ENCODE measurements around the gene CDYL2. TPM values are rescaled to one million over a fixed set of nuclear protein-coding genes. Genes with fewer than 3 reads are reported as not detected.

CDYL2 gene
- total RNA-seq, 1 donor from 2014 or later: 3.4 TPM

DNA sequence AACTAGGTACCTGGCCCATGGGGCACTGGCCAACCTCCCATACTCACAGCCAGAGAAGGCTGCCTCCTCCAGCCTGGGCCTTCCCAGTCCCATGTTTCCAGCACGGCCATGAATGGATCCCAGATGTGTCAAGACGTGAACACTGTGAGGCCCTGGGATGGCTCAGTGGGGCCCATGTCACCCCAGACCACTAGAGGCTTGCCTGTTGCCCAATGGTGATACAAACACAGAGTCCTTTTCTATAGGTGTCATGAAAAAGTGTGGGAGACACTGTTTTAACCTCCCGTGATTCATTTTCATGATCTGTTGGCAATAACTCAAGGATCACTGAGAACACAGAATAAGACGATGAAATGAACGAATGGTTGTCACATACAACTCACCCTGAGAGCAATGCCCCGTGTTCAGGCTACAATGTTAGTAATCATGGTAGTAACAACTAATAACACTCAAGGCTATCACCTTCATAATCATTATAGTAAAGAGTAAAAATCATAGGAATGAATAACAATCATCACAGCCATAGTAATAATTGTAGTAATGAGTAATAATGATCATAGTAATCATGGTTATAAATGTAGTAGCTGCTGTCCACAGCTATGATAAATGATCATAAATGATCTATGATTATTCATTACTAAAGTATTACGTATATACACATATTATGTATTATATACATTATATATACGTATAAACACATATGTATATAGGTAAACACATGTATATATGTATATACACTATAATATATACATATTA is 199.6 kb downstream of the CDYL2 start:
- ChIA-PET CTCF (no interaction called here), POLR2A (no interaction called here)
- intact Hi-C loops (cut with micrococcal nuclease): no loop called here
- Mint-ChIP-seq H3K27me3 (no peaks in the 10 kb centered on the region), H3K4me1 (peaks cover 8% of the 10 kb centered on the region), H3K27ac (no peak overlapping the region), H3K36me3 (ENCODE audit: low read depth) (peaks cover 4% of the 10 kb centered on the region), H3K9me3 (peaks cover 13% of the 10 kb centered on the region), H3K4me3 (no peak overlapping the region)
- no peak for ATAC-seq (ENCODE audit: low read depth)
- no peak for DNase-seq
- TF ChIP-seq, protein P1, sequence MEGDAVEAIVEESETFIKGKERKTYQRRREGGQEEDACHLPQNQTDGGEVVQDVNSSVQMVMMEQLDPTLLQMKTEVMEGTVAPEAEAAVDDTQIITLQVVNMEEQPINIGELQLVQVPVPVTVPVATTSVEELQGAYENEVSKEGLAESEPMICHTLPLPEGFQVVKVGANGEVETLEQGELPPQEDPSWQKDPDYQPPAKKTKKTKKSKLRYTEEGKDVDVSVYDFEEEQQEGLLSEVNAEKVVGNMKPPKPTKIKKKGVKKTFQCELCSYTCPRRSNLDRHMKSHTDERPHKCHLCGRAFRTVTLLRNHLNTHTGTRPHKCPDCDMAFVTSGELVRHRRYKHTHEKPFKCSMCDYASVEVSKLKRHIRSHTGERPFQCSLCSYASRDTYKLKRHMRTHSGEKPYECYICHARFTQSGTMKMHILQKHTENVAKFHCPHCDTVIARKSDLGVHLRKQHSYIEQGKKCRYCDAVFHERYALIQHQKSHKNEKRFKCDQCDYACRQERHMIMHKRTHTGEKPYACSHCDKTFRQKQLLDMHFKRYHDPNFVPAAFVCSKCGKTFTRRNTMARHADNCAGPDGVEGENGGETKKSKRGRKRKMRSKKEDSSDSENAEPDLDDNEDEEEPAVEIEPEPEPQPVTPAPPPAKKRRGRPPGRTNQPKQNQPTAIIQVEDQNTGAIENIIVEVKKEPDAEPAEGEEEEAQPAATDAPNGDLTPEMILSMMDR (IDR thresholded peaks at IDR 0.05): no peak

DNA sequence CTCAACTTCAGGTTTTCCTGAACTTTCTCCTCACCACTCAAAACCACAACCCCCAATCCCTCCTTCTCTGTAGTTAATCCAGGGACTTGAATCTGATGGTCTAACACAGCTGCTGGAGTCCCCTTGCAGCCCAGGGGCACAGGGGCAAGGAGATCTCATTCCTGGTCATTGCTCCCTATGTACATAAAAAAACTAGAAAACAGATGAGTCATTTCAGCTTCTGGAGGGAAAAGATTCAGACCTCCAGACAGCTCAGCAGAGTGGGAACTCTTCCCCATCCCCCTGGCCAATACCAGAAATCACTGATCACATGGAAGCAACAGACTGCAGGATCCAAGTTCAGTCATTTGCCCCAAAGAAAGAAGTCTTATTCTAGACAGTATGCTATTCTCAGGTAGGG is 201.5 kb downstream of the CDYL2 start:
- H3K27ac Mint-ChIP-seq: no peak overlapping the region
- intact Hi-C loops (cut with micrococcal nuclease): no loop called here
- H3K27me3 Mint-ChIP-seq: no peaks in the 10 kb centered on the region
- DNase-seq (no peak), ATAC-seq (ENCODE audit: low read depth) (no peak)
- peaks cover 4% of the 10 kb centered on the region for H3K36me3 Mint-ChIP-seq (ENCODE audit: low read depth)
- ChIA-PET POLR2A (no interaction called here), CTCF (no interaction called here)
- no peak overlapping the region for H3K4me3 Mint-ChIP-seq
- H3K9me3 Mint-ChIP-seq: peaks cover 13% of the 10 kb centered on the region
- H3K4me1 Mint-ChIP-seq: peaks cover 8% of the 10 kb centered on the region
- TF ChIP-seq, protein P1 (IDR thresholded peaks at IDR 0.05): no peak

DNA sequence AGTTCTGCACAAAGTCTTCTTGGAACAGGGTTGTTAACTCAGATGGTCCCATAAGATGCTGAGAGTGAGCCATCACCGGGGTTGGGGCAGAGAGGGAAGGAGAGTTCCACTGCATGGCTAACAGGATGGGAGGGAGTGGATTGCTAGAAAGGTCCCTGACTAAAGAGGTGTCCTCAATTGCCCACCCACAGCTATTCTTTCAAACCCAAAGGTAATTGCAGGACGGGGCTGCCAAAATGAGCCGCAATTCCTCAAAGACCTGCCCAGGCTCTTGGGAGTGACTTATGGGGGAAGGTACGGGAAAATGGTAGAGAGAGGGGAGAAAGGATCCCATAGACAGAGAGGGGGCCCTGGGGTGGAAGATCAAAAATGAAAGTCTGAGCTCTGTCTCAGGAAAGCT is 203.2 kb downstream of the CDYL2 start:
- peaks cover 2% of the 10 kb centered on the region for H3K4me1 Mint-ChIP-seq
- H3K4me3 Mint-ChIP-seq: no peak overlapping the region
- no peaks in the 10 kb centered on the region for H3K9me3 Mint-ChIP-seq
- no peaks in the 10 kb centered on the region for H3K27me3 Mint-ChIP-seq
- TF ChIP-seq, protein P1 (IDR thresholded peaks at IDR 0.05): no peak
- intact Hi-C loops (cut with micrococcal nuclease): no loop called here
- ChIA-PET CTCF (no interaction called here), POLR2A (no interaction called here)
- no peak for ATAC-seq (ENCODE audit: low read depth)
- no peaks in the 10 kb centered on the region for H3K36me3 Mint-ChIP-seq (ENCODE audit: low read depth)
- DNase-seq: no peak
- H3K27ac Mint-ChIP-seq: no peak overlapping the region

DNA sequence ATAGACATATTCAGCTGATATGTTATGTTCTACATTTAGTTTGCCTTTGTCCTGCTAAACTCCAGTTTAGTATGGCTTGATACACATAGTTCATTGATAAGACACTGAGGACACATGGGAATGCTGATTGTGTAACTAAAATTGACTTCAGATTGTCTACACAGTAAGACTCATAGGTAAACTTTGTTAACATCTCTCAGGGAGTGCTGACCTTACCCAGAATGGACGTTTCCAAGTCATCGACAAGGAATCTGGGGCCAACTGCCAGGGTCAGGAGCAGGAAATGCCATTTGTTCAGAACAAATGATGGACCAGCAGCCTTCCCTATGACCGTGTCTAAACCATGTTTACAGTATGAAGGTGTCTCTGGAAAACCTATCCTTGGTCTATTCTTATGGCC is 204.9 kb downstream of the CDYL2 start:
- Mint-ChIP-seq H3K36me3 (ENCODE audit: low read depth) (no peaks in the 10 kb centered on the region), H3K9me3 (peaks cover under 1% of the 10 kb centered on the region), H3K27me3 (no peaks in the 10 kb centered on the region), H3K27ac (no peak overlapping the region), H3K4me3 (no peak overlapping the region), H3K4me1 (no peaks in the 10 kb centered on the region)
- intact Hi-C loops (cut with micrococcal nuclease): no loop called here
- ChIA-PET CTCF (no interaction called here), POLR2A (no interaction called here)
- TF ChIP-seq, protein P1 (IDR thresholded peaks at IDR 0.05): no peak
- DNase-seq (no peak), ATAC-seq (ENCODE audit: low read depth) (no peak)

DNA sequence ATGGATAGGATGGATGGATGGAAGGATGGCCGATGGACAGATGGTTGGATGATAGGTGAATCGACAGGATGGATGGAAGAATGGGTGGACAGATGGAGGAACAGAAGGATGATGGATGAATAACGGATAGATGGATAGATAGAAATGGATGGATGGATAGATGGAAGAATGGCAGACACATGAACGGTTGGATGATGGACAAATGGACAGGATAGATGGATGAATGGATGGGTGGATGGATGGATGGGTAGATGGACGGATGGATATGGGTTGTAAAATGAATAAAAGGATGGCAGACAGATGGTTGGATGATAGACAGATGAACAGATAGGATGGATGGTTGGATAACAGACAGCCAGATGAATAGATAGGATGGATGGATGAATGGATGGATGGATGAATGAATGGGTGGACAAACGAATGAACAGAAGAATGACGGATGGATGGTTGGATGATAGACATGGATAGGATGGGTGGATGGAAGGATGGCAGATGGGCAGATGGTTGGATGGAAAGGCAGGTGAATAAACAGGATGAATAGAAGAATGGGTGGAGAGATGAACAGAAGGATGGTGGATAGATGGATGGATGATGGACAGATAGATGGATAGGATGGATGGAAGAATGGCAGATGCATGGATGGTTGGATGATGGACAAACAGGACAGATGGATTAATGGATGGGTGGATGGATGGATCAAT is 207.7 kb downstream of the CDYL2 start:
- peaks cover 4% of the 10 kb centered on the region for H3K9me3 Mint-ChIP-seq
- ATAC-seq (ENCODE audit: low read depth) (no peak), DNase-seq (no peak)
- no peaks in the 10 kb centered on the region for H3K36me3 Mint-ChIP-seq (ENCODE audit: low read depth)
- peaks cover 2% of the 10 kb centered on the region for H3K4me1 Mint-ChIP-seq
- intact Hi-C loops (cut with micrococcal nuclease): no loop called here
- no peaks in the 10 kb centered on the region for H3K27me3 Mint-ChIP-seq
- CTCF ChIA-PET: no interaction called here
- POLR2A ChIA-PET: no interaction called here
- TF ChIP-seq, protein P1 (IDR thresholded peaks at IDR 0.05): no peak
- no peak overlapping the region for H3K27ac Mint-ChIP-seq
- no peak overlapping the region for H3K4me3 Mint-ChIP-seq
